GM23338 (cell line): ENCODE measurements around the gene INPP5K. TPM values are rescaled to one million over a fixed set of nuclear protein-coding genes. Genes with fewer than 3 reads are reported as not detected.

Experiments used
- ATAC-seq: fragments of 200-7000 bp; cut with Tn5 transposase; 3 replicates; pipeline ENCODE4 v1.9.1; 2020
- DNase-seq: peaks from one replicate; pipeline ENCODE4 v3.0.0-alpha.2; 2015; ENCODE audit warnings: low spot score
- H2AFZ ChIP-seq: fragments of 200-600 bp; sonication (generic); 2 replicates; pipeline ENCODE4 v1.8.0; 2016; ENCODE audit warnings: antibody characterized with exemption, mild to moderate bottlenecking, moderate library complexity
- H3F3A ChIP-seq: fragments of 200-600 bp; sonication (generic); replicated peaks from 2 replicates; pipeline ENCODE4 v1.8.0; 2017; ENCODE audit warnings: antibody characterized with exemption, mixed run types, low read depth
- H3K27ac ChIP-seq: fragments of 200-600 bp; sonication (generic); 2 replicates; pipeline ENCODE4 v1.6.1; 2016; ENCODE audit warnings: low read depth
- H3K27me3 ChIP-seq: fragments of 200-600 bp; sonication (generic); 2 replicates; pipeline ENCODE4 v1.8.0; 2016; ENCODE audit warnings: mild to moderate bottlenecking, mixed run types, moderate library complexity; ENCODE audit not compliant: insufficient read depth
- H3K36me3 ChIP-seq: fragments of 200-600 bp; sonication (generic); 2 replicates; pipeline ENCODE4 v1.8.0; 2016; ENCODE audit warnings: mild to moderate bottlenecking; ENCODE audit not compliant: insufficient read depth
- H3K4me1 ChIP-seq: fragments of 200-600 bp; sonication (generic); 2 replicates; pipeline ENCODE4 v1.8.0; 2016; ENCODE audit warnings: mild to moderate bottlenecking, moderate library complexity; ENCODE audit not compliant: insufficient read depth
- H3K4me2 ChIP-seq: fragments of 200-600 bp; sonication (generic); 2 replicates; pipeline ENCODE4 v1.7.1; 2017; ENCODE audit warnings: mixed run types
- H3K4me3 ChIP-seq: fragments of 200-600 bp; sonication (generic); 2 replicates; pipeline ENCODE4 v1.6.1; 2016; ENCODE audit warnings: mixed run types
- H3K79me2 ChIP-seq: fragments of 200-600 bp; sonication (generic); replicated peaks from 2 replicates; pipeline ENCODE4 v1.8.0; 2017; ENCODE audit warnings: mild to moderate bottlenecking; ENCODE audit not compliant: insufficient read depth
- H3K9me2 ChIP-seq: fragments of 200-600 bp; sonication (generic); 2 replicates; pipeline ENCODE4 v1.8.0; 2017; ENCODE audit not compliant: insufficient read depth
- H4K20me1 ChIP-seq: fragments of 200-600 bp; sonication (generic); replicated peaks from 2 replicates; pipeline ENCODE4 v1.8.0; 2017; ENCODE audit warnings: mild to moderate bottlenecking; ENCODE audit not compliant: insufficient read depth
- H3K27ac Mint-ChIP-seq: 2 replicates; pipeline ENCODE4 v1.8.0; 2020; ENCODE audit warnings: inconsistent platforms, mild to moderate bottlenecking, moderate library complexity, mixed read lengths
- H3K27me3 Mint-ChIP-seq: 3 replicates; pipeline ENCODE4 v1.8.0; 2022; ENCODE audit warnings: low read depth, mild to moderate bottlenecking, moderate library complexity, mixed read lengths, inconsistent platforms; ENCODE audit not compliant: insufficient read depth, poor library complexity
- H3K36me3 Mint-ChIP-seq: 3 replicates; pipeline ENCODE4 v1.8.0; 2021; ENCODE audit warnings: low read depth, mild to moderate bottlenecking, inconsistent platforms, moderate library complexity, mixed read lengths
- H3K4me1 Mint-ChIP-seq: 3 replicates; pipeline ENCODE4 v1.8.0; 2020; ENCODE audit warnings: mild to moderate bottlenecking, inconsistent platforms, mixed read lengths
- H3K4me3 Mint-ChIP-seq: 3 replicates; pipeline ENCODE4 v1.8.0; 2021; ENCODE audit warnings: moderate library complexity, mild to moderate bottlenecking, inconsistent platforms, mixed read lengths
- H3K9me3 Mint-ChIP-seq: 3 replicates; pipeline ENCODE4 v1.8.0; 2020; ENCODE audit warnings: moderate library complexity, mild to moderate bottlenecking, inconsistent platforms, mixed read lengths
- CREB1 ChIP-seq: fragments of 250-450 bp; sonication (Bioruptor Pico); IDR thresholded peaks from 2 replicates; pipeline ENCODE4 v1.5.0; 2020; ENCODE audit warnings: low read depth, mild to moderate bottlenecking, moderate library complexity
- ETS1 ChIP-seq: IDR thresholded peaks from 2 replicates; pipeline ENCODE4 v1.6.1; 2016; ENCODE audit warnings: antibody characterized with exemption
- JUNB ChIP-seq: IDR thresholded peaks from one replicate; pipeline ENCODE4 v1.6.1; 2016; ENCODE audit warnings: antibody characterized with exemption; ENCODE audit not compliant: unreplicated experiment
- NANOG ChIP-seq: IDR thresholded peaks from 2 replicates; pipeline ENCODE4 v1.6.1; 2016; ENCODE audit warnings: antibody characterized with exemption, borderline replicate concordance
- POLR2AphosphoS5 ChIP-seq: IDR thresholded peaks from 2 replicates; pipeline ENCODE4 v1.6.1; 2016; ENCODE audit warnings: antibody characterized with exemption, low read depth
- STAT1 ChIP-seq: IDR thresholded peaks from one replicate; pipeline ENCODE4 v1.6.1; 2016; ENCODE audit warnings: antibody characterized with exemption; ENCODE audit not compliant: unreplicated experiment
- ZNF114 ChIP-seq: fragments of 250-450 bp; sonication (Bioruptor Pico); IDR thresholded peaks from 2 replicates; pipeline ENCODE4 v1.5.0; 2020; ENCODE audit warnings: mild to moderate bottlenecking, moderate library complexity
- ZNF331 ChIP-seq: fragments of 250-450 bp; sonication (Bioruptor Pico); IDR thresholded peaks from 2 replicates; pipeline ENCODE4 v1.5.0; 2020; ENCODE audit warnings: low read depth, mild to moderate bottlenecking, moderate library complexity
- ZNF462 ChIP-seq: fragments of 250-450 bp; sonication (Bioruptor Pico); IDR thresholded peaks from 2 replicates; pipeline ENCODE4 v1.5.0; 2020; ENCODE audit warnings: mild to moderate bottlenecking, moderate library complexity
- polyA plus RNA-seq: library from polyadenylated mRNA; unstranded; fragments of >200 nt; fragmentation: Nextera tagmentation; extraction: Ambion mirVana; gene quantifications from 2 replicates; pipeline ENCODE4 v1.2.1, GENCODE V29; 2016
- total RNA-seq: library from RNA; depleted of rRNA; stranded (reverse); fragments of >200 nt; shearing (Covaris generic); gene quantifications from 2 replicates; pipeline ENCODE4 v1.2.3, GENCODE V29; 2014

Gene INPP5K
- total and polyA plus RNA-seq, 2 experiments from 2014 or later = 8.4 to 29.7 TPM

DNA sequence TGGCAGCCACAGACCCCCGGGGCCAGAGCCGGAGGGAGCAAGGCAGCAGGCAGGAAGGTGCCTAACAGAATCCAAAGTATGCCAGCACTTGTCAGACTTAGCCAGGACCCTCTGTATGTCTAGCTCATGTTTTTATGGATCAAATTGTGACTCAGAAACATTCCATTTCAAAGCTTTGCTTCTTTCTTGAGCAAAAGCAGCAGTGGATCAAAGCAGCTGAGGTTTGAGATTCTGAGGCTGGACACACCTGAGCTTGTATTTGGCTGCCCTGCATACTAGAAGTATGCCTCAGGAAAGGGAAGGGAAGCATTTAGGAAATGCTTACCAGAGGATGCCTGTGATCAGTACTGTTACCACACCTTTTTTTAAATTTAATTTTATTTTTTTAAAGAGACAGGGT, 18.2 kb downstream of the INPP5K start:
- no peaks in the 10 kb centered on the region for H3K36me3 ChIP-seq
- no peaks in the 10 kb centered on the region for H3K79me2 ChIP-seq
- no peak overlapping the region for H2AFZ ChIP-seq
- H4K20me1 ChIP-seq = no peaks in the 10 kb centered on the region
- no peaks in the 10 kb centered on the region for H3K9me2 ChIP-seq
- H3K4me1 ChIP-seq = no peaks in the 10 kb centered on the region
- ATAC-seq (no peak), DNase-seq (no peak)
- Mint-ChIP-seq H3K36me3 (no peaks in the 10 kb centered on the region), H3K4me3 (no peak overlapping the region), H3K9me3 (no peaks in the 10 kb centered on the region; the same call in 2 of the 3 replicates), H3K4me1 (peaks cover 9% of the 10 kb centered on the region; the same call in 2 of the 3 replicates), H3K27ac (no peak overlapping the region), H3K27me3 (peaks cover 2% of the 10 kb centered on the region)
- H3K4me2 ChIP-seq = no peak overlapping the region
- no peak for TF ChIP-seq CREB1 (CRISPR knock-in tag)
- no peak for TF ChIP-seq POLR2AphosphoS5
- TF ChIP-seq NANOG = no peak
- no peak for TF ChIP-seq ZNF331 (CRISPR knock-in tag)
- TF ChIP-seq ZNF114 (CRISPR knock-in tag) = no peak
- no peak for TF ChIP-seq ETS1
- TF ChIP-seq JUNB = no peak
- no peak for TF ChIP-seq ZNF462
- TF ChIP-seq STAT1 = no peak
- no peaks in the 10 kb centered on the region for H3K27me3 ChIP-seq
- H3K4me3 ChIP-seq = no peak overlapping the region
- no peak overlapping the region for H3K27ac ChIP-seq
- H3F3A ChIP-seq = 0 out of 2 replicates have a peak, but pooled peaks cover 5% of the 10 kb centered on the region
